Mesothelial cell of epicardium (in vitro differentiated cells): ENCODE results near the gene SETD1A. TPM values are rescaled to one million over a fixed set of nuclear protein-coding genes. Genes with fewer than 3 reads are reported as not detected.

Experiments
- DNase-seq, 2 experiments: peaks; one replicate each; pipeline ENCODE4 v3.0.0; 2021; ENCODE audit warnings: low spot score in 2 of 2; ENCODE audit not compliant: unreplicated experiment in 2 of 2
- H3K27ac Mint-ChIP-seq: 2 replicates; pipeline ENCODE4 v1.8.0; 2021; ENCODE audit warnings: mixed read lengths
- H3K27me3 Mint-ChIP-seq: 2 replicates; pipeline ENCODE4 v1.8.0; 2021; ENCODE audit warnings: low read depth, mixed read lengths
- H3K36me3 Mint-ChIP-seq: 2 replicates; pipeline ENCODE4 v1.8.0; 2021; ENCODE audit warnings: mixed read lengths
- H3K4me1 Mint-ChIP-seq: 2 replicates; pipeline ENCODE4 v1.8.0; 2021; ENCODE audit warnings: mixed read lengths
- H3K4me3 Mint-ChIP-seq: 2 replicates; pipeline ENCODE4 v1.8.0; 2021; ENCODE audit warnings: mild to moderate bottlenecking, moderate library complexity, mixed read lengths
- H3K9me3 Mint-ChIP-seq: 2 replicates; pipeline ENCODE4 v1.8.0; 2021; ENCODE audit warnings: mixed read lengths
- total RNA-seq: library from RNA; stranded (reverse); gene quantifications from 3 replicates; pipeline ENCODE4 v1.2.1, GENCODE V29; 2021
- TF ChIP-seq, protein P1 (sequence below): fragments of 200-600 bp; sonication (generic); IDR thresholded peaks from one replicate; pipeline ENCODE4 v1.5.0; 2021; ENCODE audit warnings: antibody characterized with exemption; ENCODE audit not compliant: unreplicated experiment

Gene SETD1A
- total RNA-seq, 1 donor from 2014 or later: 36.4 TPM

- Mint-ChIP-seq H3K9me3 (no peaks in the 10 kb centered on the region), H3K4me1 (no peaks in the 10 kb centered on the region), H3K36me3 (peaks cover 33% of the 10 kb centered on the region), H3K27me3 (no peaks in the 10 kb centered on the region), H3K4me3 (no peak overlapping the region), H3K27ac (no peak overlapping the region)
- TF ChIP-seq, protein P1, sequence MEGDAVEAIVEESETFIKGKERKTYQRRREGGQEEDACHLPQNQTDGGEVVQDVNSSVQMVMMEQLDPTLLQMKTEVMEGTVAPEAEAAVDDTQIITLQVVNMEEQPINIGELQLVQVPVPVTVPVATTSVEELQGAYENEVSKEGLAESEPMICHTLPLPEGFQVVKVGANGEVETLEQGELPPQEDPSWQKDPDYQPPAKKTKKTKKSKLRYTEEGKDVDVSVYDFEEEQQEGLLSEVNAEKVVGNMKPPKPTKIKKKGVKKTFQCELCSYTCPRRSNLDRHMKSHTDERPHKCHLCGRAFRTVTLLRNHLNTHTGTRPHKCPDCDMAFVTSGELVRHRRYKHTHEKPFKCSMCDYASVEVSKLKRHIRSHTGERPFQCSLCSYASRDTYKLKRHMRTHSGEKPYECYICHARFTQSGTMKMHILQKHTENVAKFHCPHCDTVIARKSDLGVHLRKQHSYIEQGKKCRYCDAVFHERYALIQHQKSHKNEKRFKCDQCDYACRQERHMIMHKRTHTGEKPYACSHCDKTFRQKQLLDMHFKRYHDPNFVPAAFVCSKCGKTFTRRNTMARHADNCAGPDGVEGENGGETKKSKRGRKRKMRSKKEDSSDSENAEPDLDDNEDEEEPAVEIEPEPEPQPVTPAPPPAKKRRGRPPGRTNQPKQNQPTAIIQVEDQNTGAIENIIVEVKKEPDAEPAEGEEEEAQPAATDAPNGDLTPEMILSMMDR: no peak
- DNase-seq: no peak
Measured at GRCh38 chr16:30979170-30980022, 21.8 kb downstream of the SETD1A start.

- TF ChIP-seq, protein P1: no peak
- no peak overlapping the region for H3K27ac Mint-ChIP-seq
- peaks cover 32% of the 10 kb centered on the region for H3K36me3 Mint-ChIP-seq
- no peak for DNase-seq
- H3K9me3 Mint-ChIP-seq: no peaks in the 10 kb centered on the region
- no peaks in the 10 kb centered on the region for H3K4me1 Mint-ChIP-seq
- no peaks in the 10 kb centered on the region for H3K27me3 Mint-ChIP-seq
- no peak overlapping the region for H3K4me3 Mint-ChIP-seq
Measured at GRCh38 chr16:30980023-30980371, 22.4 kb downstream of the SETD1A start.

GRCh38 chr16:30980434-30980833 is 22.9 kb downstream of the SETD1A start:
- DNase-seq: no peak
- Mint-ChIP-seq H3K36me3 (peaks cover 32% of the 10 kb centered on the region), H3K4me1 (peaks cover 4% of the 10 kb centered on the region), H3K27ac (no peak overlapping the region), H3K27me3 (no peaks in the 10 kb centered on the region), H3K4me3 (no peak overlapping the region), H3K9me3 (no peaks in the 10 kb centered on the region)
- TF ChIP-seq, protein P1: no peak

- no peak overlapping the region for H3K27ac Mint-ChIP-seq
- TF ChIP-seq, protein P1: no peak
- H3K4me1 Mint-ChIP-seq: peaks cover 5% of the 10 kb centered on the region
- DNase-seq: no peak
- no peaks in the 10 kb centered on the region for H3K9me3 Mint-ChIP-seq
- no peak overlapping the region for H3K4me3 Mint-ChIP-seq
- peaks cover 28% of the 10 kb centered on the region for H3K36me3 Mint-ChIP-seq
- no peaks in the 10 kb centered on the region for H3K27me3 Mint-ChIP-seq
Measured at GRCh38 chr16:30980959-30981358, 23.4 kb downstream of the SETD1A start.

GRCh38 chr16:30982548-30983288 is 25.2 kb downstream of the SETD1A start:
- H3K9me3 Mint-ChIP-seq: no peaks in the 10 kb centered on the region
- no peak overlapping the region for H3K4me3 Mint-ChIP-seq
- H3K36me3 Mint-ChIP-seq: peaks cover 18% of the 10 kb centered on the region
- no peak overlapping the region for H3K27ac Mint-ChIP-seq
- H3K27me3 Mint-ChIP-seq: no peaks in the 10 kb centered on the region
- H3K4me1 Mint-ChIP-seq: peaks cover 5% of the 10 kb centered on the region
- TF ChIP-seq, protein P1: no peak
- DNase-seq: no peak
